ENCODE results near the gene ARID3A.

- TF ChIP-seq ZNF274 (IDR thresholded peaks at IDR 0.05; ENCODE audit: low read depth, low read length) (no peak), YY1 (IDR thresholded peaks at IDR 0.05; ENCODE audit: insufficient read depth, insufficient read length) (no peak)
Measured at GRCh38 chr19:1004204-1004802, 78.5 kb downstream of the ARID3A start.
